Fibroblast of lung (primary cell): ENCODE results near the gene FARSA.

Source experiments
- EZH2 ChIP-seq: IDR thresholded peaks from 2 replicates; pipeline ENCODE4 v1.5.1; 2012; ENCODE audit warnings: low read length, control low read depth, mild to moderate bottlenecking; ENCODE audit errors: missing control alignments
- TF ChIP-seq, protein P1 (sequence below), 2 donors: IDR thresholded peaks in 1 of 2; conservative IDR thresholded peaks in 1 of 2; 1 replicate in 1 of 2; 2 replicates in 1 of 2; pipeline ENCODE4 v1.5.1; 2011 to 2012; ENCODE audit warnings: low read length in 2 of 2, control low read depth in 1 of 2, inconsistent platforms in 1 of 2, low read depth in 1 of 2, mild to moderate bottlenecking in 1 of 2

DNA sequence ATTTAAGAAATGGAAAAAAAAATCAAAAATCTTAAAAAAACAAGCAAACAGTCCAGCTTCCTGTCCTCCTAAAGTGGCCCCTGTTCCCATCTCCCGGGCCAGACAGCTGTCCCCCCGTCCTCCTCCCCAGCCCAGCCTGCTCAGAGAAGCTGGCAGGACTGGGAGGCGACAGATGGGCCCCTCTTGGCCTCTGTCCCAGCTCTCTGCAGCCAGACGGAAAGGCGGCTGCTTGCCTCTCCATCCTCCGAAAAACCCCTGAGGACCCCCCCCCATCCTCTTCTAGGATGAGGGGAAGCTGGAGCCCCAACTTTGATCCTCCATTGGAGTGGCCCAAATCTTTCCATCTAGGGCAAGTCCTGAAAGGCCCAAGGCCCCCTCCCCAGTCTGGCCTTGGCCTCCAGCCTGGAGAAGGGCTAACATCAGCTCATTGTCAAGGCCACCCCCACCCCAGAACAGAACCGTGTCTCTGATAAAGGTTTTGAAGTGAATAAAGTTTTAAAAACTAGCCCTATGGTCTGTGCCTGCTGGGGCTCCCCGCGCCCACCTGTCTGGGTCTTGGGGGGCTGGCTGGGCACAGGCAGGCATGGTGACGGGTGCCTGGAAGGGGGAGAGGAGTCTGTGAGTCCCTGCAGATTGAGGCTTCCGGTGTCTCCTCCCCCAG lies 19.8 kb upstream of the FARSA start:
- TF ChIP-seq, protein P1, sequence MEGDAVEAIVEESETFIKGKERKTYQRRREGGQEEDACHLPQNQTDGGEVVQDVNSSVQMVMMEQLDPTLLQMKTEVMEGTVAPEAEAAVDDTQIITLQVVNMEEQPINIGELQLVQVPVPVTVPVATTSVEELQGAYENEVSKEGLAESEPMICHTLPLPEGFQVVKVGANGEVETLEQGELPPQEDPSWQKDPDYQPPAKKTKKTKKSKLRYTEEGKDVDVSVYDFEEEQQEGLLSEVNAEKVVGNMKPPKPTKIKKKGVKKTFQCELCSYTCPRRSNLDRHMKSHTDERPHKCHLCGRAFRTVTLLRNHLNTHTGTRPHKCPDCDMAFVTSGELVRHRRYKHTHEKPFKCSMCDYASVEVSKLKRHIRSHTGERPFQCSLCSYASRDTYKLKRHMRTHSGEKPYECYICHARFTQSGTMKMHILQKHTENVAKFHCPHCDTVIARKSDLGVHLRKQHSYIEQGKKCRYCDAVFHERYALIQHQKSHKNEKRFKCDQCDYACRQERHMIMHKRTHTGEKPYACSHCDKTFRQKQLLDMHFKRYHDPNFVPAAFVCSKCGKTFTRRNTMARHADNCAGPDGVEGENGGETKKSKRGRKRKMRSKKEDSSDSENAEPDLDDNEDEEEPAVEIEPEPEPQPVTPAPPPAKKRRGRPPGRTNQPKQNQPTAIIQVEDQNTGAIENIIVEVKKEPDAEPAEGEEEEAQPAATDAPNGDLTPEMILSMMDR (conservative IDR thresholded peaks at IDR 0.05 in 1 of 2, IDR thresholded peaks at IDR 0.05 in 1 of 2; ENCODE audit: low read depth in 1 of 2, low read length in 2 of 2) = no peak
- no peak for TF ChIP-seq EZH2
